GM12878 (cell line): Measurements from ENCODE around the gene DAGLA. TPM values are rescaled to one million over a fixed set of nuclear protein-coding genes. Genes with fewer than 3 reads are reported as not detected.

ENCODE experiments used
- ATAC-seq: fragments of 200-7000 bp; cut with Tn5 transposase; 3 replicates; pipeline ENCODE4 v1.9.1; 2020; ENCODE audit warnings: mild to moderate bottlenecking, moderate library complexity
- BruUV-seq: library from RNA; stranded (reverse); fragments of 400-500 nt; replicated peaks from 2 replicates; lab custom pipeline; 2021; lab: Mats Ljungman, UMichigan
- CTCF ChIA-PET: fragments of 300-600 bp; sonication (Branson Sonifier 250); formaldehyde crosslinking; extraction: SDS; loops from one replicate; lab custom pipeline; 2021; ENCODE audit warnings: inconsistent platforms; lab: Yijun Ruan, JAX
- POLR2A ChIA-PET: fragments of 350-600 bp; formaldehyde crosslinking; extraction: SDS; loops from one replicate; lab custom pipeline; 2021; ENCODE audit warnings: inconsistent platforms; lab: Charles Lee
- RAD21 ChIA-PET: fragments of 300-600 bp; sonication (Branson Sonifier 250); formaldehyde crosslinking; loops from one replicate; lab custom pipeline; 2023; ENCODE audit warnings: antibody characterized with exemption; ENCODE audit not compliant: unreplicated experiment; lab: Charles Lee
- SMC1A ChIA-PET: fragments of 300-600 bp; sonication (Branson Sonifier 250); formaldehyde crosslinking; loops from one replicate; lab custom pipeline; 2023; ENCODE audit not compliant: unreplicated experiment, uncharacterized antibody; lab: Charles Lee
- DNase-seq: peaks from one replicate; pipeline ENCODE4 v3.0.0-alpha.2; 2011; ENCODE audit warnings: low read depth, low spot score
- FAIRE-seq: peaks from 3 replicates; lab custom pipeline; 2011; peaks lifted over from hg19 to GRCh38; lab: Jason Lieb, UNC
- H2AFZ ChIP-seq: 2 replicates; pipeline ENCODE4 v1.6.0; 2011; ENCODE audit warnings: low read depth, low read length, control low read depth; ENCODE audit not compliant: control insufficient read depth
- H3K27ac ChIP-seq: 2 replicates; pipeline ENCODE4 v1.5.1; 2011; ENCODE audit warnings: control low read depth; ENCODE audit not compliant: control insufficient read depth, insufficient read depth
- H3K27me3 ChIP-seq, 2 experiments: replicated peaks in 1 of 2; 2 replicates each; pipeline versions ENCODE4 v1.6.0 to v1.6.1; 2011; ENCODE audit warnings: low read length in 1 of 2; ENCODE audit not compliant: control insufficient read depth in 2 of 2, insufficient read depth in 2 of 2
- H3K36me3 ChIP-seq, 2 experiments: 2 replicates each; pipeline ENCODE4 v1.5.1; 2011; ENCODE audit warnings: low read length in 1 of 2; ENCODE audit not compliant: control insufficient read depth in 2 of 2, insufficient read depth in 2 of 2
- H3K4me1 ChIP-seq: 2 replicates; pipeline ENCODE4 v1.6.1; 2011; ENCODE audit warnings: mild to moderate bottlenecking, low read length, moderate library complexity, mixed read lengths; ENCODE audit not compliant: control insufficient read depth, insufficient read depth
- H3K4me2 ChIP-seq: 2 replicates; pipeline ENCODE4 v1.6.0; 2011; ENCODE audit warnings: control low read depth; ENCODE audit not compliant: control insufficient read depth, insufficient read depth
- H3K4me3 ChIP-seq: fragments of 200-600 bp; sonication (generic); 2 replicates; pipeline ENCODE4 v1.5.1; 2016
- H3K79me2 ChIP-seq: 2 replicates; pipeline ENCODE4 v1.6.0; 2011; ENCODE audit warnings: low read length; ENCODE audit not compliant: control insufficient read depth, insufficient read depth
- H3K9ac ChIP-seq: 2 replicates; pipeline ENCODE4 v1.8.0; 2011; ENCODE audit warnings: low read length, control low read depth, mixed read lengths; ENCODE audit not compliant: control insufficient read depth, insufficient read depth
- H3K9me3 ChIP-seq: replicated peaks from 3 replicates; pipeline ENCODE4 v1.5.1; 2011; ENCODE audit warnings: mild to moderate bottlenecking, low read length; ENCODE audit not compliant: control insufficient read depth, insufficient read depth
- H4K20me1 ChIP-seq: 2 replicates; pipeline ENCODE4 v1.6.0; 2011; ENCODE audit not compliant: control insufficient read depth, insufficient read depth
- CBX3 ChIP-seq: fragments of 200-600 bp; sonication (generic); IDR thresholded peaks from 2 replicates; pipeline ENCODE4 v1.6.1; 2016; ENCODE audit warnings: low read depth, borderline replicate concordance
- IRF4 ChIP-seq: IDR thresholded peaks from 2 replicates; pipeline ENCODE4 v1.6.1; 2011; ENCODE audit warnings: low read depth, low read length
- JUNB ChIP-seq: IDR thresholded peaks from 2 replicates; pipeline ENCODE4 v1.6.1; 2016; ENCODE audit warnings: antibody characterized with exemption, mild to moderate bottlenecking
- KLF5 ChIP-seq: fragments of 450-650 bp; IDR thresholded peaks from 2 replicates; pipeline ENCODE4 v1.6.1; 2014; ENCODE audit warnings: mild to moderate bottlenecking; ENCODE audit not compliant: partially characterized antibody
- NFIC ChIP-seq: IDR thresholded peaks from 2 replicates; pipeline ENCODE4 v1.6.1; 2012; ENCODE audit warnings: low read depth, mild to moderate bottlenecking, inconsistent platforms, low read length, moderate library complexity
- NR2C1 ChIP-seq: fragments of 450-650 bp; IDR thresholded peaks from 2 replicates; pipeline ENCODE4 v1.6.1; 2017; ENCODE audit warnings: antibody characterized with exemption, mild to moderate bottlenecking, moderate library complexity
- PML ChIP-seq: IDR thresholded peaks from 2 replicates; pipeline ENCODE4 v1.6.1; 2012; ENCODE audit warnings: low read length, inconsistent platforms
- RAD51 ChIP-seq: fragments of 450-650 bp; IDR thresholded peaks from 2 replicates; pipeline ENCODE4 v1.6.1; 2016; ENCODE audit warnings: moderate library complexity, mild to moderate bottlenecking, inconsistent platforms
- SP1 ChIP-seq: IDR thresholded peaks from one replicate; pipeline ENCODE4 v1.6.1; 2011; ENCODE audit warnings: low read depth, low read length
- YY1 ChIP-seq: IDR thresholded peaks from 2 replicates; pipeline ENCODE4 v1.6.1; 2011; ENCODE audit warnings: low read depth, mild to moderate bottlenecking, low read length
- ZBTB11 ChIP-seq: fragments of 450-650 bp; formaldehyde crosslinking; IDR thresholded peaks from 2 replicates; pipeline ENCODE4 v1.5.0; 2022; ENCODE audit warnings: mild to moderate bottlenecking, missing genetic modification characterization
- ZNF217 ChIP-seq: fragments of 450-650 bp; IDR thresholded peaks from 2 replicates; pipeline ENCODE4 v1.6.1; 2017; ENCODE audit warnings: antibody characterized with exemption, mild to moderate bottlenecking
- ZNF274 ChIP-seq: IDR thresholded peaks from one replicate; pipeline ENCODE4 v1.8.0; 2011; ENCODE audit not compliant: insufficient read length, insufficient read depth
- ZNF622 ChIP-seq: fragments of 450-650 bp; IDR thresholded peaks from 2 replicates; pipeline ENCODE4 v1.6.1; 2017; ENCODE audit warnings: mild to moderate bottlenecking, inconsistent platforms
- ZZZ3 ChIP-seq: IDR thresholded peaks from 2 replicates; pipeline ENCODE4 v1.6.1; 2011; ENCODE audit warnings: low read depth; ENCODE audit not compliant: control insufficient read depth, insufficient read length
- WGBS: methylation state at CpG from one replicate; pipeline ENCODE4 v1.1.6; 2016; ENCODE audit warnings: low lambda C conversion rate; ENCODE audit not compliant: insufficient replicate concordance, insufficient coverage; ENCODE audit errors: missing lambda C conversion rate; 5-methylcytosine and 5-hydroxymethylcytosine counted together
- in situ Hi-C: fragments of 300-500 bp; cut with MboI; formaldehyde crosslinking; loops from 9 replicates; pipeline ENCODE4 v1.14.3; 2018; ENCODE audit warnings: mixed read lengths
- intact Hi-C: fragments of 100-400 bp; cut with micrococcal nuclease; formaldehyde crosslinking; loops from one replicate; pipeline ENCODE4 v1.14.2; 2022; ENCODE audit not compliant: unreplicated experiment
- polyA plus RNA-seq, 11 experiments: library from polyadenylated mRNA; depleted of rRNA in 4 of 11; unstranded in 6 of 11; stranded (reverse) in 5 of 11; fragments of >200 nt; fragmentation: Nextera tagmentation in 4 of 11; fragmentation: Illumina TruSeq in 1 of 11; extraction: Ambion mirVana in 4 of 11; extraction: Trizol in 1 of 11; gene quantifications; 1 replicate in 1 of 11; 2 replicates in 10 of 11; pipeline versions ENCODE4 v1.2.1 to v1.2.3, GENCODE V29; 2011 to 2016; ENCODE audit warnings: inconsistent platforms in 2 of 11, missing spikeins in 2 of 11, low read depth in 1 of 11
- total RNA-seq, 4 experiments: library from RNA; depleted of rRNA in 3 of 4; stranded (reverse); fragments of >200 nt in 3 of 4; fragmentation: Illumina TruSeq in 1 of 4; extraction: Trizol in 1 of 4; gene quantifications; 2 replicates each; pipeline versions ENCODE4 v1.2.1 to v1.2.3, GENCODE V29; 2013 to 2021
- TF ChIP-seq, protein P1 (sequence below): IDR thresholded peaks from 2 replicates; pipeline ENCODE4 v1.6.1; 2012; ENCODE audit warnings: low read length, inconsistent platforms

Gene DAGLA
- total and polyA plus RNA-seq, 10 of the 15 experiments (the other 5 are each of a cell fraction or from before 2014, with no cell fraction given): 0.05 TPM; not detected in 9

DNA sequence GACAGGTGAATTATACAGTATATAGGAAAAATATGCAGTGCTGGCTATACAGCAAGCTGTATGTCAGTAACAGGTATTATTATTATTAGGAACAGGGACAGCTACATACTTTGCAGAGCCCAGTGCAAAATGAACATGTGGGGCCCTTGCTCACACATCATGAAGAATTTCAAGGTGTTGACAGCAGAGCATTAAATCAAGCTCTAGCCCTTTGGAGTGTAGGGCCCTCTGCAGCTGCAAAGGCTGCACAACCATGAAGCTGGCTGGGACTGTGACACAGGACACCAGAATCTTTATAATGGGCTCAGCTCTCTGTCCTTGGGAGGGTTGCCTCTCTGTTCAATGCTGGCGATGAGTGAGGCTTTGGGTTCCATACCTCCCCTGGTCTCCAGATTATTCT, 44.9 kb upstream of the DAGLA start:
- Histone ChIP-seq H2AFZ (no peak overlapping the region), H4K20me1 (no peaks in the 10 kb centered on the region)
- FAIRE-seq: no peak

More for the DNA sequence above, 44.9 kb upstream of the DAGLA start:
- H3K36me3 ChIP-seq: no peaks in the 10 kb centered on the region
- no peak for TF ChIP-seq JUNB
- TF ChIP-seq ZNF274: no peak
- TF ChIP-seq NFIC: no peak
- TF ChIP-seq, protein P1, sequence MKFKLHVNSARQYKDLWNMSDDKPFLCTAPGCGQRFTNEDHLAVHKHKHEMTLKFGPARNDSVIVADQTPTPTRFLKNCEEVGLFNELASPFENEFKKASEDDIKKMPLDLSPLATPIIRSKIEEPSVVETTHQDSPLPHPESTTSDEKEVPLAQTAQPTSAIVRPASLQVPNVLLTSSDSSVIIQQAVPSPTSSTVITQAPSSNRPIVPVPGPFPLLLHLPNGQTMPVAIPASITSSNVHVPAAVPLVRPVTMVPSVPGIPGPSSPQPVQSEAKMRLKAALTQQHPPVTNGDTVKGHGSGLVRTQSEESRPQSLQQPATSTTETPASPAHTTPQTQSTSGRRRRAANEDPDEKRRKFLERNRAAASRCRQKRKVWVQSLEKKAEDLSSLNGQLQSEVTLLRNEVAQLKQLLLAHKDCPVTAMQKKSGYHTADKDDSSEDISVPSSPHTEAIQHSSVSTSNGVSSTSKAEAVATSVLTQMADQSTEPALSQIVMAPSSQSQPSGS: no peak
- no peak for TF ChIP-seq YY1
- TF ChIP-seq IRF4: no peak
- TF ChIP-seq ZBTB11 (CRISPR knock-in tag): no peak
- TF ChIP-seq ZNF217: no peak
- TF ChIP-seq RAD51: no peak
- TF ChIP-seq ZNF622: no peak
- TF ChIP-seq CBX3: no peak
- TF ChIP-seq PML: no peak
- no peak for TF ChIP-seq ZZZ3
- TF ChIP-seq KLF5: no peak
- TF ChIP-seq NR2C1: no peak
- no peak for TF ChIP-seq SP1
- TF ChIP-seq, all 136 proteins: peak for 0
- Histone ChIP-seq H3K27ac (no peak overlapping the region), H3K4me1 (no peaks in the 10 kb centered on the region), H3K79me2 (no peaks in the 10 kb centered on the region), H3K9ac (no peak overlapping the region), H3K4me2 (no peak overlapping the region), H3K4me3 (no peak overlapping the region), H3K9me3 (no peaks in the 10 kb centered on the region), H3K27me3 (peaks cover 0 to 2% of the 10 kb centered on the region in 2 experiments; a peak in 2 of 4 replicates)
- DNase-seq (no peak), ATAC-seq (no peak)
- SMC1A ChIA-PET: interaction anchor here (1.3 kb wide), 1 partner anchor 37 kb away, joined by 3 read pairs; no protein-coding TSS in a partner anchor
- WGBS: 43% methylated on average over 1 of the region's 1 CpG
- RAD21 ChIA-PET: interaction anchor here (1.0 kb wide), 1 partner anchor 10 kb away, joined by 3 read pairs; no protein-coding TSS in a partner anchor
- intact Hi-C loops: loop anchor here (10.0 kb wide), 1 partner anchor 101 kb away; no protein-coding TSS in a partner anchor
- POLR2A ChIA-PET: no interaction called here
- no TSS peak for BruUV-seq
- CTCF ChIA-PET: interaction anchor here (1.4 to 2.5 kb wide), 3 partner anchors 118 to 157 kb away, joined by 3 to 8 read pairs (median 7); no protein-coding TSS in a partner anchor
- in situ Hi-C loops: loop anchor here (5.0 kb wide), 1 partner anchor 158 kb away; no protein-coding TSS in a partner anchor
